ENCODE results near the gene DNASE1.

The DNASE1 gene

DNA sequence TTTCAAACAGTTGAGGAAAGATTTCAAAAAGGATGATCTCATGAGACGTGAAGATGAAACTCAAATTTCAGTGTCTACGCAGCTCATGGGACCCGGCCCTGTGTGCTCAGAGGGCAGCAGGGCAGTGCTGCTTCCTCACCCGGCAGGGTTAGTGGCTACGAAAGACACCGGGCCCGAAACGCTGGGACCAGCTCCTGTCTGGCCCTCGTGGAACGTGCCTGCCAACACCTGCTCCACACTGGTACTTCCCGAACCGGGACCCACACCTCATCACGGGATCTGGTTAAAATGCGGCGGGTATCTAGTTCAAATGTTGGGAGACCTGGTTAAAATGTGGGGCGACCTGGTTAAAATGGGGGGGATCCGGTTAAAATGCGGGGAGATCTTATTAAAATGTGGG, 18.7 kb downstream of the DNASE1 start:
- no peaks in the 10 kb centered on the region for H3K4me1 ChIP-seq (ENCODE audit: insufficient read depth, low read length)
- no peak overlapping the region for H3K27ac ChIP-seq (ENCODE audit: low read length)
- no peak overlapping the region for H3K4me3 ChIP-seq (ENCODE audit: low read length)
- no peak overlapping the region for H3K9ac ChIP-seq (ENCODE audit: low read depth, low read length)
- H3K9me3 ChIP-seq (ENCODE audit: insufficient read depth, low read depth, low read length), result no peaks in the 10 kb centered on the region
- H3K36me3 ChIP-seq (ENCODE audit: insufficient read depth, low read depth, low read length), result peaks cover 88% of the 10 kb centered on the region
- no peaks in the 10 kb centered on the region for H3K27me3 ChIP-seq (ENCODE audit: insufficient read depth, low read length)

DNA sequence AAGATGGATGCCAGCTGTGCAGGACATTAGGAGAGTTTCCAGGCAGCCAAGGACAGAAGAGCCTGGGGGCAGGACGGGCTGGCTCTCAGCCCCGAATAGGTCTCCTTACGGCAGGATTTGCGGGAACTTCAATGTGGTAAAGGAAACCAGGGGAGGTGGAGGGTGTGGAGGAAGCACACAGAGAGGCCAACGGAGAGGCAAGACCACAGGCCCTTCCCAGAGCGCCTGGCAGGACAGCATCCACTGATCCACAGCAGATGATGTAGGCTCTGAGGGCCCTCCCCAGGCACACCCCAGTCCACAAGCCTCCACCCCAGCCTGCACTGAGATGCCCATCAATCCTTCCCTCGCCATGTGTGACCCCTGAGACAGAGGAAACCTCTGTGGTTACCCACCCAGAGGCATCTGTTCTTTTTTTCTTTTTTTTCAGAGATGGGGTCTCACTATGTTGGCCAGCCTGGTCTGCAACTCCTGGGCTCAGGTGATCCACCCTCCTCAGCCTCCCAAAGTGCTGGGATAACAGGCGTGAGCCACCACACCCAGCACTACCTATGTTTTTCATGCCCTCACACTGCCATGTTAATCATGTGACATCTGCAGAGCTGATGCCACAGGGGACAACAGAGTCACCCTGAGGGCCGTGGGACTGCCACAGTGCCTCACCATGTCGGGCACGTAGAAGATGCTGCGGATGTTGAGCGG, 19.3 kb downstream of the DNASE1 start:
- no peaks in the 10 kb centered on the region for H3K27me3 ChIP-seq (ENCODE audit: insufficient read depth, low read length)
- H3K9ac ChIP-seq (ENCODE audit: low read depth, low read length), result no peak overlapping the region
- no peak overlapping the region for H3K4me3 ChIP-seq (ENCODE audit: low read length)
- no peaks in the 10 kb centered on the region for H3K4me1 ChIP-seq (ENCODE audit: insufficient read depth, low read length)
- peaks cover 88% of the 10 kb centered on the region for H3K36me3 ChIP-seq (ENCODE audit: insufficient read depth, low read depth, low read length)
- H3K9me3 ChIP-seq (ENCODE audit: insufficient read depth, low read depth, low read length), result no peaks in the 10 kb centered on the region
- no peak overlapping the region for H3K27ac ChIP-seq (ENCODE audit: low read length)

DNA sequence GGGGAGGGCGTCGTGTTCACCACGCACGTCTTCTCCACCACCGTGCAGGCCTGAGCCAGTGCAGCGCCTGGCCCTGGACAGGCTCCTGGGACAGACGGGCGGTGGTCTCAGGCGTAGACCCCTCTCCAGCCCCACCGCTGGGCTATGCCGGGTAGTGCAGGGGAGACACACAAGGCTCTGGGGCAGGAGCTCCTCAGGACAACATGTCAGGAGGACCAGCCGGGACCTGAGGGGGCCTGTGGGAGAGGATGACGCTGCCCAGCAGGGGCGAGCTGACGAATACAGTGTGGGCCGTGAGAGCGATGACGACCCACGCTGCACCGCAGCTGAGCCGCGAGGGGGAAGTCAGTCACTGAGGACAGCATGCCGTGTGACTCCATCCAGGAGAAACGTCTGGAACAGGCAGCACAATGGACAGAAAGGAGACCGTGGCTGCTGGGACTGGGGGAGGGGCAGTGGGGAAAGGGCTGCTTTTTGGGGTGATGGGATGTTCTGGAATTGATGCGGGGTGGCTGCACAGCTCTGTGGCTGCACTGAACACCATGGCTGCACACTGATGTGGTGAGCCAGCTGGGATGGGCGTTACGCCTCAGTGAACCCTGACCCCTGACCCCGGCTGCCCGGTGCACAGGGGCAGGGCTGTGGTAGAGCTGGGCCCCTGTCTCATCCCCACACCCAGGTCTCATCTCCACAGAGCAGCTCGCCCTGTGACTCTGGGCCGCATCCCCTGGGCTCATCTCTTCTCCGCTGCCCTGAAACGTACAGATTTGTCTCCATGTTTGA, 20.2 kb downstream of the DNASE1 start:
- Histone ChIP-seq H3K4me1 (ENCODE audit: insufficient read depth, low read length) (no peaks in the 10 kb centered on the region), H3K9me3 (ENCODE audit: insufficient read depth, low read depth, low read length) (no peaks in the 10 kb centered on the region), H3K36me3 (ENCODE audit: insufficient read depth, low read depth, low read length) (peaks cover 90% of the 10 kb centered on the region), H3K27ac (ENCODE audit: low read length) (no peak overlapping the region), H3K9ac (ENCODE audit: low read depth, low read length) (no peak overlapping the region), H3K27me3 (ENCODE audit: insufficient read depth, low read length) (no peaks in the 10 kb centered on the region), H3K4me3 (ENCODE audit: low read length) (no peak overlapping the region)

GRCh38 chr16:3675601-3676130, 21.2 kb downstream of the DNASE1 start:
- no peaks in the 10 kb centered on the region for H3K4me1 ChIP-seq (ENCODE audit: insufficient read depth, low read length)
- H3K9ac ChIP-seq (ENCODE audit: low read depth, low read length), result no peak overlapping the region
- no peaks in the 10 kb centered on the region for H3K9me3 ChIP-seq (ENCODE audit: insufficient read depth, low read depth, low read length)
- H3K27me3 ChIP-seq (ENCODE audit: insufficient read depth, low read length), result no peaks in the 10 kb centered on the region
- no peak overlapping the region for H3K4me3 ChIP-seq (ENCODE audit: low read length)
- H3K27ac ChIP-seq (ENCODE audit: low read length), result no peak overlapping the region
- peaks cover 97% of the 10 kb centered on the region for H3K36me3 ChIP-seq (ENCODE audit: insufficient read depth, low read depth, low read length)

GRCh38 chr16:3677994-3678393, 23.5 kb downstream of the DNASE1 start:
- H3K4me3 ChIP-seq (ENCODE audit: low read length), result no peak overlapping the region
- no peaks in the 10 kb centered on the region for H3K9me3 ChIP-seq (ENCODE audit: insufficient read depth, low read depth, low read length)
- H3K27ac ChIP-seq (ENCODE audit: low read length), result no peak overlapping the region
- no peak overlapping the region for H3K9ac ChIP-seq (ENCODE audit: low read depth, low read length)
- peaks cover 98% of the 10 kb centered on the region for H3K36me3 ChIP-seq (ENCODE audit: insufficient read depth, low read depth, low read length)
- H3K27me3 ChIP-seq (ENCODE audit: insufficient read depth, low read length), result no peaks in the 10 kb centered on the region
- H3K4me1 ChIP-seq (ENCODE audit: insufficient read depth, low read length), result no peaks in the 10 kb centered on the region

- Histone ChIP-seq H3K36me3 (ENCODE audit: insufficient read depth, low read depth, low read length) (peaks cover 95% of the 10 kb centered on the region), H3K4me1 (ENCODE audit: insufficient read depth, low read length) (no peaks in the 10 kb centered on the region), H3K4me3 (ENCODE audit: low read length) (no peak overlapping the region), H3K27me3 (ENCODE audit: insufficient read depth, low read length) (no peaks in the 10 kb centered on the region), H3K27ac (ENCODE audit: low read length) (no peak overlapping the region), H3K9ac (ENCODE audit: low read depth, low read length) (no peak overlapping the region), H3K9me3 (ENCODE audit: insufficient read depth, low read depth, low read length) (no peaks in the 10 kb centered on the region)
Observed at GRCh38 chr16:3681206-3681605, 26.7 kb downstream of the DNASE1 start.

GRCh38 chr16:3687021-3687420, 32.5 kb downstream of the DNASE1 start:
- Histone ChIP-seq H3K9me3 (ENCODE audit: insufficient read depth, low read depth, low read length) (no peaks in the 10 kb centered on the region), H3K27me3 (ENCODE audit: insufficient read depth, low read length) (no peaks in the 10 kb centered on the region), H3K4me3 (ENCODE audit: low read length) (no peak overlapping the region), H3K4me1 (ENCODE audit: insufficient read depth, low read length) (no peaks in the 10 kb centered on the region), H3K27ac (ENCODE audit: low read length) (no peak overlapping the region), H3K36me3 (ENCODE audit: insufficient read depth, low read depth, low read length) (peaks cover 74% of the 10 kb centered on the region), H3K9ac (ENCODE audit: low read depth, low read length) (no peak overlapping the region)

DNA sequence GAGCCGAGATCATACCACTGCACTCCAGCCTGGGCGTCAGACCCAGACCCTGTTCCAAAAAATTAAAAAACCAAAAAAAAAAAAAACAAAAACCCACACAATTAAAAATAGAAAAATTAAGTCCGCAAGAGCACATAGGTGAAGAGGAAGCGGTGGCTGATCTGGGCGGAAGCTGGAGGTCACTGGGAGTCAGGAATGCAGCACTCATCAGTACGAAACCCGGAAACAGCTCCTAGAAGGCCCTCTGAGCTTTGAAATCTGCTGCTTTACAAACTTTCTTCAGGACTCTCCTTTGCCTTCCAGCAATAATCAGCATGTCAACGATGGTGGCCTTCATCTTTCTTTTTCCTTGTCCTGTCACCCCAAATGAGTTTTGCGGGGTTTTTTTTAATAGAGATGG, 33.3 kb downstream of the DNASE1 start:
- Histone ChIP-seq H3K27ac (ENCODE audit: low read length) (no peak overlapping the region), H3K36me3 (ENCODE audit: insufficient read depth, low read depth, low read length) (peaks cover 66% of the 10 kb centered on the region)

DNA sequence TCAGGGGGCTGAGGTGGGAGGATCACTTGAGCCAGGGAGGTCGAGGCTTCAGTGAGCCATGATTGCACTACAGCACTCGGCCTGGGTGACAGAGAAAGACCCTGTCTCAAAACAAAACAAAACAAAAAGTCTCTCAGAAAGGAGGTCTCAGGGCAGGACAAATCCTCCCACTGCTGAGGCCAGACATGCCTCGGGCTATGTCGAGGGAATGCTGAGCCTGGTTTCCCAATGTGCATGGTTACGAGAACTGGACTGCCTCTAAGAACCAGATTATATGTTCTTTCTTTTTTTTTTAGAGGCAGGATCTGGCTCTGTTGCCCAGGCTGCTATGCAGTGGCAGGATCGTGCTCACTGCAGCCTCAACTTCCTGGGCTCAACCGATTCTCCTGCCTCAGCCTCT, 35.2 kb downstream of the DNASE1 start:
- Histone ChIP-seq H3K9me3 (ENCODE audit: insufficient read depth, low read depth, low read length) (no peaks in the 10 kb centered on the region), H3K4me1 (ENCODE audit: insufficient read depth, low read length) (no peaks in the 10 kb centered on the region), H3K27ac (ENCODE audit: low read length) (no peak overlapping the region), H3K4me3 (ENCODE audit: low read length) (no peak overlapping the region), H3K27me3 (ENCODE audit: insufficient read depth, low read length) (no peaks in the 10 kb centered on the region), H3K36me3 (ENCODE audit: insufficient read depth, low read depth, low read length) (peaks cover 53% of the 10 kb centered on the region), H3K9ac (ENCODE audit: low read depth, low read length) (no peak overlapping the region)

More for the DNA sequence above, 33.3 kb downstream of the DNASE1 start:
- H3K4me3 ChIP-seq (ENCODE audit: low read length), result no peak overlapping the region
- no peaks in the 10 kb centered on the region for H3K4me1 ChIP-seq (ENCODE audit: insufficient read depth, low read length)
- H3K9ac ChIP-seq (ENCODE audit: low read depth, low read length), result no peak overlapping the region
- H3K27me3 ChIP-seq (ENCODE audit: insufficient read depth, low read length), result no peaks in the 10 kb centered on the region
- no peaks in the 10 kb centered on the region for H3K9me3 ChIP-seq (ENCODE audit: insufficient read depth, low read depth, low read length)

DNA sequence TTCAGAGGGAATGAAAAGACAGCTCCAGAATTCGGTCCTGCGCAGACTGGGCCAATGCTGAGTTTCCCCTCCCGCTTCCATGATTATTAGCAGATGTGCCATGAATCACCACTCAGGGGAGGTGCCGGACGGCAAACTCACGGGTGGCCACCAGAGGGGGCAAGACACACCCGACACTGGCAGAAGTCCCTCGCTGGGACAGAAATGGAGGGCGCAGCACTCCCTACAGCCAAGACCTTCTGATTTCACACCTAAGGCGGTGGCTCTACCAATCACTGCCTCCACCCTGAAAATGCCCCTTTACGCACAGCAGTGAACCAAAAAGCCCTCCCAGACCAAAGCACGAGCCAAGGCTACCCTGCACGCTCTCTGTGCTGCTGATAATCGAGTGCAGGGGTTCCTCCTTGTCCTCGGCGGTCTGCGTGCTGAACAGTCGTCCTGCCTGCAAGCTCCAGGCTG, 36.0 kb downstream of the DNASE1 start:
- Histone ChIP-seq H3K4me3 (ENCODE audit: low read length) (no peak overlapping the region), H3K36me3 (ENCODE audit: insufficient read depth, low read depth, low read length) (peaks cover 49% of the 10 kb centered on the region), H3K27ac (ENCODE audit: low read length) (no peak overlapping the region), H3K9me3 (ENCODE audit: insufficient read depth, low read depth, low read length) (no peaks in the 10 kb centered on the region), H3K9ac (ENCODE audit: low read depth, low read length) (no peak overlapping the region), H3K27me3 (ENCODE audit: insufficient read depth, low read length) (no peaks in the 10 kb centered on the region), H3K4me1 (ENCODE audit: insufficient read depth, low read length) (no peaks in the 10 kb centered on the region)

DNA sequence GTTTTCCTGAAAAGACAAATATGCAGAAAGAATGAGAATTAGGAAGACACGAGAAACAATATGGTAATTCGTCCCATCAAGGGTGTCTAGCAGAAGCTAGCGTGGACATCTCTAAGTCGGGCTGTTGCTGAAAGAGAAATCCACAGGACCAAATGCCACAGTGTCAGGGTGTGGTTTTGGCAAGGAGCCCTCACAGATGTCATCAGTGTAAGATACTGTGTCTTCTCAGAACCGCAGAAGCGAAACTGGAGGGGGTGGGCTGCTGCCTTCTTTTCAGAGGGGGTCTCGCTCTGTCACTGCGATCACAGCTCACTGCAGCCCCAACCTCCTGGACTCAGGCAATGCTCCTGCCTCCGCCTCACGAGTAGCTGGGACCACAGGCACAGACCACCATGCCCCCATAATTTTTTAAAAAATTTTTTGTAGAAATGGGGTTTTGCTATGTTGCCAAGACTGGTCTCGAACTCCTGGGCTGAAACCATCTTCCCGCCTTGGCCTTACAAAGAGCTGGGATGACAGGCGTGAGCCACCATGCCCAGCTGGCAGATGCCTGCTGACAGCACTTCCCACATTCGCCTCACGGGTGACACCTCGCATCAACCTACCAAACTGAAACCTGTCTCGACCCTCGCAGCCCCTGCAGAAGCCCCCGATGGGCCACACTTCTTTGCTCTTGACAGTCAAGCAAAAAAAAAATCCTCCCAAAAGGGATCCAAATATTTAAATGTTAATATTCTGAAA, 36.7 kb downstream of the DNASE1 start:
- peaks cover 43% of the 10 kb centered on the region for H3K36me3 ChIP-seq (ENCODE audit: insufficient read depth, low read depth, low read length)
- no peaks in the 10 kb centered on the region for H3K4me1 ChIP-seq (ENCODE audit: insufficient read depth, low read length)
- no peak overlapping the region for H3K9ac ChIP-seq (ENCODE audit: low read depth, low read length)
- H3K9me3 ChIP-seq (ENCODE audit: insufficient read depth, low read depth, low read length), result no peaks in the 10 kb centered on the region
- no peak overlapping the region for H3K4me3 ChIP-seq (ENCODE audit: low read length)
- no peaks in the 10 kb centered on the region for H3K27me3 ChIP-seq (ENCODE audit: insufficient read depth, low read length)
- no peak overlapping the region for H3K27ac ChIP-seq (ENCODE audit: low read length)
